Activated CD4-positive, alpha-beta memory T cell treated with anti-CD3 and anti-CD28 coated beads for 36 hours (primary cell): ENCODE measurements around the gene GRHPR. TPM values are rescaled to one million over a fixed set of nuclear protein-coding genes. Genes with fewer than 3 reads are reported as not detected.

Experiments used
- CTCF ChIA-PET: fragments of 350-600 bp; sonication (Branson Sonifier 250); formaldehyde crosslinking; loops from one replicate; lab custom pipeline; 2021; ENCODE audit warnings: antibody characterized with exemption, inconsistent platforms; lab: Charles Lee
- POLR2A ChIA-PET: fragments of 350-600 bp; sonication (Branson Sonifier 250); formaldehyde crosslinking; loops from one replicate; lab custom pipeline; 2021; ENCODE audit warnings: antibody characterized with exemption; lab: Charles Lee
- DNase-seq: peaks from one replicate; pipeline ENCODE4 v3.0.0-alpha.2; 2020
- H3K27ac Mint-ChIP-seq: one replicate; pipeline ENCODE4 v1.8.0; 2021; ENCODE audit warnings: mixed read lengths
- H3K27me3 Mint-ChIP-seq: one replicate; pipeline ENCODE4 v1.8.0; 2021; ENCODE audit warnings: mixed read lengths
- H3K36me3 Mint-ChIP-seq: one replicate; pipeline ENCODE4 v1.8.0; 2021; ENCODE audit warnings: mixed read lengths
- H3K4me1 Mint-ChIP-seq: one replicate; pipeline ENCODE4 v1.8.0; 2021; ENCODE audit warnings: low read depth, mixed read lengths
- H3K4me3 Mint-ChIP-seq: one replicate; pipeline ENCODE4 v1.8.0; 2021; ENCODE audit warnings: mild to moderate bottlenecking, mixed read lengths
- H3K9me3 Mint-ChIP-seq: one replicate; pipeline ENCODE4 v1.8.0; 2021; ENCODE audit warnings: mixed read lengths
- intact Hi-C: fragments of 100-400 bp; cut with micrococcal nuclease; formaldehyde crosslinking; loops from one replicate; pipeline ENCODE4 v1.15.1; 2023
- total RNA-seq, 2 experiments: library from RNA; stranded (reverse); gene quantifications; one replicate each; pipeline ENCODE4 v1.2.3, GENCODE V29; 2021

The GRHPR gene
- total RNA-seq, 2 experiments from 2014 or later = 84.1 to 85.0 TPM

DNA sequence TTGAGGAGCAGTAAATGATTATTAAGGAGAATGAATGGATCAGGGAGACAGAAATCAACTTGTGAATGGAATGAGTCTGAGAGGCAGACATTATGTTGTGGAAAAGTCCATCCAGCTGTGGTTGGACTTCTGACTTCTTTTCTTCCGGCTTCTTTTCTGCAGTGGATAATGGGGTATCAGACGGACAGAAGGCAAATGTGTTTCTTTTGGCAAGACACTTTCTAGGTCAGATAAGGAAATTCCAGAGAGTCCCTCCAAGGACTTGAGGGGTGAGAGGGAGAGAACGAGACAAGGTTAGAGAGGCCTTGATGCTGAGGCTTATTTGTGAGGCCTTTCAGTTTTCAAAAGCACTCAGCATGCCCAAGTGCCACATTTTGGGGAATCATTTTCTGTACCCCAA, 17.1 kb upstream of the GRHPR start:
- H3K4me3 Mint-ChIP-seq = no peak overlapping the region
- CTCF ChIA-PET = no interaction called here
- no peaks in the 10 kb centered on the region for H3K9me3 Mint-ChIP-seq

DNA sequence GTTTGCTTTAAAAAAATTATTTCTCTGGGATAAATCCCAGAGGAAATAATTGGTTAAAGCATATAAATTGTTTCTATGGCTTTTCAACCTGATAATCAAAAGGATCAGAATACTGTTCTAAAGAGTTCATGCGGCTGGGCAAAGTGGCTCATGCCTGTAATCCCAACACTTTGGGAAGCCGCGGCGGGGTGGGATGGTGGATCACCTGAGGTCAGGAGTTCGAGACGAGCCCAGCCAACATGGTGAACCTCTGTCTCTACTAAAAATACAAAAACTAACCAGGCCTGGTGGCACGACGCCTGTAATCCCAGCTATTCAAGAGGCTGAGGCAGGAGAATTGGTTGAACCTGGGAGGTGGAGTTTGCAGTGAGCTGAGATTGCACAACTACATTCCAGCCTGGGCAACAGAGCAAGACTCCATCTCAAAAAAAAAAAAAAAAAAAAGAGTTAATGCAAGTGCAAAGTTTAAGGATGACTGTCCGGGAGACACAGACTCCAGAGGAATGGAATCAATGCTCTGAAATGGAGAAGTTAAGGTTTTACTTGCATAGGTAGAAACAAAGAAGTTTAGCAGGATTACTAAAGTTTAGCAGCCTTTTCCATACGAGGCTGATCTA, 16.6 kb upstream of the GRHPR start:
- Mint-ChIP-seq H3K9me3 (no peaks in the 10 kb centered on the region), H3K36me3 (no peaks in the 10 kb centered on the region), H3K4me3 (no peak overlapping the region), H3K27me3 (no peaks in the 10 kb centered on the region), H3K4me1 (peaks cover 28% of the 10 kb centered on the region), H3K27ac (no peak overlapping the region)
- intact Hi-C loops = loop anchor here (5.0 to 10.0 kb wide), 2 partner anchors 186 to 191 kb away; partner anchors contain the start of gene TOMM5
- DNase-seq = no peak
- ChIA-PET POLR2A (no interaction called here), CTCF (no interaction called here)

More for the DNA sequence above, 17.1 kb upstream of the GRHPR start:
- H3K4me1 Mint-ChIP-seq = peaks cover 22% of the 10 kb centered on the region
- H3K36me3 Mint-ChIP-seq = no peaks in the 10 kb centered on the region
- DNase-seq = no peak
- no peak overlapping the region for H3K27ac Mint-ChIP-seq
- intact Hi-C loops = loop anchor here (5.0 to 10.0 kb wide), 2 partner anchors 187 to 191 kb away; partner anchors contain the start of gene TOMM5
- POLR2A ChIA-PET = no interaction called here
- no peaks in the 10 kb centered on the region for H3K27me3 Mint-ChIP-seq

- Mint-ChIP-seq H3K27me3 (no peaks in the 10 kb centered on the region), H3K9me3 (no peaks in the 10 kb centered on the region), H3K36me3 (no peaks in the 10 kb centered on the region), H3K4me1 (peaks cover 37% of the 10 kb centered on the region), H3K4me3 (no peak overlapping the region), H3K27ac (no peak overlapping the region)
- DNase-seq = no peak
- POLR2A ChIA-PET = interaction anchor here (1.2 kb wide), 1 partner anchor 15 kb away, joined by 3 read pairs; the partner anchor contains the start of gene GRHPR
- intact Hi-C loops = loop anchor here (5.0 to 10.0 kb wide), 2 partner anchors 185 to 192 kb away; partner anchors contain the start of gene TOMM5
- CTCF ChIA-PET = interaction anchor here (0.6 to 1.1 kb wide), 4 partner anchors 9 to 185 kb away, joined by 3 to 4 read pairs (median 3); partner anchors contain the start of gene TOMM5
Observed at GRCh38 chr9:37406603-37407401, 15.7 kb upstream of the GRHPR start.

DNA sequence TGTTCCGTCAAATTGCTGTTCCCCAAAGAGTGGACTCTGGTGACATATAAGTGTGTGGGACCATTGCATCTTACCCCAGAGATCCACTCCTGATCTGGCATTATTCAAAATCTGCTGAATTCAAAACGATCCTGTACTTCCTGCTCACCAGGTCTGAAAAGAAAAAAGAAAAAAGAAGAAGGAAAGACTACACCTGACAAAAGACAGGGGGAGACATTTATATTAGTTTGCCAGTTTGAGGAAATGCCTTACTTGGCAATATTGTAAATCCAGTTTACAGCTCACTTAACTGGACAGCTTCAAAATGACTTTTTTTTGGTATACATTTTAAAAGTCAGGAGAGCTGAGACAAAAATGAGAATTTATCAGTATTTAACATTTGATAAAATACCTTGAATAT, 15.0 kb upstream of the GRHPR start:
- Mint-ChIP-seq H3K27ac (no peak overlapping the region), H3K4me3 (no peak overlapping the region), H3K4me1 (peaks cover 44% of the 10 kb centered on the region), H3K27me3 (no peaks in the 10 kb centered on the region), H3K36me3 (no peaks in the 10 kb centered on the region), H3K9me3 (no peaks in the 10 kb centered on the region)
- ChIA-PET POLR2A (interaction anchor here (1.2 kb wide), 1 partner anchor 15 kb away, joined by 3 read pairs; the partner anchor contains the start of gene GRHPR), CTCF (interaction anchor here (0.6 to 1.1 kb wide), 4 partner anchors 9 to 185 kb away, joined by 3 to 4 read pairs (median 3); partner anchors contain the start of gene TOMM5)
- intact Hi-C loops = loop anchor here (5.0 to 10.0 kb wide), 2 partner anchors 185 to 193 kb away; partner anchors contain the start of gene TOMM5
- no peak for DNase-seq

DNA sequence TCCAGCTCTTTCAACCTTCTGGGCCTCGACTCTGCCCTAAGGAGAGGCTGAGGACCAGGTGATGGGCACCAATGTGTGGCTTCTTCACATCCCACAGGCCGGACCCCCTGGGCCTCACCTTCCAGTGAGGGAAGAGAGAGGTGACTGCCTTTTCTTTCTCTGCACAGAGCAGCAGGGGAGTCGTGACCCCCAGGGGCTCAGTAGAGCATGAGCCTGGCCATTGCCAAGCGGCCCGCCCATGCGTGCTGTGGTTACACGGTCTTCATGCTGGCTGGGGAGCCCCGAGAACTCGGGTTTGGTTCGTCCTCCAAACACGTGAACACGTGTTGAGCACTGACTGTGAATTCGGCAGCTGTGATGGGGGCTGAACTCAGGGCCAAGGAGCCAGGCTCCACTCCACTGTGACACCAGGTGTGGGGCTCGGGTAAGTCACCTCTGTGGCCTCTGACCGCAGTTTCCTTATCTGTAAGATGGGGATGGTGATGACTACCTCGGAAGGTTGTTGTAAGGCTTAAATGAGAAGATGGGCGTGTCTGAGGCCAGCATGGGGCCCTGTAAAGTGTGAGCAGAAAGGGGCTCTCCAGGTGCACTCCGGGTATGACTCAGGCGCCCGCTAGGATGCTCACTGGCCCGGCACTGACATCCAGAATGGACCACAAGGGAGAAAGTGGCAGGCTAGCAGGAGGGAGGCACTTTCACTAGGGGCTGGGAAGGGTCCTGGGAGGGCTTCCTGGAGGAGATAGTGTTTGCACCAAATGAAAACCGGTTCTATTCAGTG, 13.4 kb upstream of the GRHPR start:
- Mint-ChIP-seq H3K9me3 (no peaks in the 10 kb centered on the region), H3K4me3 (no peak overlapping the region), H3K27ac (peak overlapping the region; percentile 78), H3K4me1 (peaks cover 43% of the 10 kb centered on the region), H3K27me3 (peaks cover 6% of the 10 kb centered on the region), H3K36me3 (no peaks in the 10 kb centered on the region)
- CTCF ChIA-PET = no interaction called here
- peak; percentile 95 for DNase-seq
- intact Hi-C loops = loop anchor here (1.0 to 10.0 kb wide), 8 partner anchors 56 to 480 kb away; partner anchors contain the start of genes POLR1E, TOMM5 and ZBTB5
- POLR2A ChIA-PET = interaction anchor here (0.9 to 1.0 kb wide), 2 partner anchors 13 to 56 kb away, joined by 3 to 4 read pairs; partner anchors contain the start of genes GRHPR and ZBTB5

GRCh38 chr9:37410354-37410861, 12.1 kb upstream of the GRHPR start:
- Mint-ChIP-seq H3K4me1 (peaks cover 49% of the 10 kb centered on the region), H3K27ac (peak overlapping the region; percentile 63), H3K4me3 (no peak overlapping the region), H3K9me3 (no peaks in the 10 kb centered on the region), H3K36me3 (no peaks in the 10 kb centered on the region), H3K27me3 (peaks cover 11% of the 10 kb centered on the region)
- intact Hi-C loops = no loop called here
- ChIA-PET POLR2A (interaction anchor here (1.7 to 2.0 kb wide), 2 partner anchors 12 to 55 kb away, joined by 4 to 9 read pairs; partner anchors contain the start of genes GRHPR and ZBTB5), CTCF (interaction anchor here (0.8 to 1.9 kb wide), 9 partner anchors 9 to 538 kb away, joined by 3 to 9 read pairs (median 4); partner anchors contain the start of genes GRHPR and ZBTB5)
- no peak for DNase-seq

GRCh38 chr9:37410969-37411785, 11.3 kb upstream of the GRHPR start:
- Mint-ChIP-seq H3K4me1 (peaks cover 49% of the 10 kb centered on the region), H3K9me3 (no peaks in the 10 kb centered on the region), H3K36me3 (no peaks in the 10 kb centered on the region), H3K27ac (peak overlapping the region; percentile 63), H3K4me3 (no peak overlapping the region), H3K27me3 (peaks cover 11% of the 10 kb centered on the region)
- ChIA-PET CTCF (interaction anchor here (0.6 to 1.9 kb wide), 21 partner anchors 8 to 538 kb away, joined by 3 to 9 read pairs (median 3); partner anchors contain the start of genes GRHPR and ZBTB5), POLR2A (interaction anchor here (1.0 to 2.0 kb wide), 5 partner anchors 8 to 75 kb away, joined by 3 to 9 read pairs (median 3); partner anchors contain the start of genes GRHPR, POLR1E and ZBTB5)
- peak; percentile 83 for DNase-seq
- intact Hi-C loops = loop anchor here (1.0 kb wide), 1 partner anchor 11 kb away; the partner anchor contains the start of gene GRHPR

DNA sequence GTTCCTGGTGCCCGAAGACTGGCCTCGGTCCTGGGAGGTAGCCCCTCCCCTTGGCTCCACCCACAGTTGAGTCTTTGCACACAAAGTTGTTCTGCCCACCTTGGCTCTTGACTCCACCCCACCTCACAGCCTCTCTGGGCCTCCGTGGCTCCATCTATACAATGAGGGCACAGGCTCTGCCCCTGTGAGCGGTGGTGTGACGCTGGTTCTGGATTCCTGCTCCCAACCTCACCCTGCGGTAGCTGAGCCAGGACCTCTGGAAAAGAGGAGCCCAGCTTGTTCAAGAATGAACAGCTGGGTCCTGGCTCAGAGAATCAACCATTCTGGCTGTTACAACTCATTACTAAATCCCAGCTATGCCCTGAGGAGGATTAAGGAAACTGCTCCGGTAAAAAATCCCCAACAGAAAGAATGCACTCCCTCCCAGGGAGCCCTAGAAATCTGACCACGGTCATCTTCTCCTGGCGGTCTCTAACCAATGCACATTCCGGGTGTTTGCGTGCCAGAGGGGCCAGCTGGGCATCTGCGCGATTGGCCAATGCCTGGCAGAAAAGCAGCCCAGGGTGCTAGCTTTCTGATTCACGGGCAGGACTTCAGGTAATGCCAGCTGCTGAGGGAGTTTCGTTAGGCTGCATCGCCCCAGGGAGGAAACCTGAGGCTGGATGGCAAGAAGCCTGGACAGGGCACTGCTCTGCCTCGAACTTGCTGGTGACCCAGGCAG, 9.9 kb upstream of the GRHPR start:
- Mint-ChIP-seq H3K36me3 (no peaks in the 10 kb centered on the region), H3K27me3 (peaks cover 11% of the 10 kb centered on the region), H3K4me3 (no peak overlapping the region), H3K4me1 (peaks cover 49% of the 10 kb centered on the region), H3K9me3 (no peaks in the 10 kb centered on the region), H3K27ac (peak overlapping the region; percentile 51)
- no peak for DNase-seq
- POLR2A ChIA-PET = interaction anchor here (1.1 to 2.0 kb wide), 2 partner anchors 10 kb away, joined by 3 to 9 read pairs; partner anchors contain the start of gene GRHPR
- intact Hi-C loops = no loop called here
- CTCF ChIA-PET = interaction anchor here (1.5 to 1.9 kb wide), 3 partner anchors 10 to 417 kb away, joined by 4 to 9 read pairs (median 7); partner anchors contain the start of gene GRHPR

- H3K9me3 Mint-ChIP-seq = no peaks in the 10 kb centered on the region
- H3K4me1 Mint-ChIP-seq = peaks cover 49% of the 10 kb centered on the region
- H3K4me3 Mint-ChIP-seq = no peak overlapping the region
- H3K27ac Mint-ChIP-seq = no peak overlapping the region
- DNase-seq = no peak
- ChIA-PET POLR2A (no interaction called here), CTCF (interaction anchor here (0.7 kb wide), 1 partner anchor 9 kb away, joined by 3 read pairs; no protein-coding TSS in a partner anchor)
- H3K27me3 Mint-ChIP-seq = peaks cover 11% of the 10 kb centered on the region
- H3K36me3 Mint-ChIP-seq = no peaks in the 10 kb centered on the region
- intact Hi-C loops = no loop called here
Observed at GRCh38 chr9:37413311-37413710, 9.2 kb upstream of the GRHPR start.
